ENCODE results near the gene SCN9A. TPM values are rescaled to one million over a fixed set of nuclear protein-coding genes. Genes with fewer than 3 reads are reported as not detected.
"Not testable (repeated sequence)": the region's sequence is repeated elsewhere in the genome, so short reads cannot be mapped to it uniquely, and the experiment has no call there.

Gene SCN9A
- total RNA-seq, 2 experiments from 2014 or later, result 0.48 to 0.52 TPM

DNA sequence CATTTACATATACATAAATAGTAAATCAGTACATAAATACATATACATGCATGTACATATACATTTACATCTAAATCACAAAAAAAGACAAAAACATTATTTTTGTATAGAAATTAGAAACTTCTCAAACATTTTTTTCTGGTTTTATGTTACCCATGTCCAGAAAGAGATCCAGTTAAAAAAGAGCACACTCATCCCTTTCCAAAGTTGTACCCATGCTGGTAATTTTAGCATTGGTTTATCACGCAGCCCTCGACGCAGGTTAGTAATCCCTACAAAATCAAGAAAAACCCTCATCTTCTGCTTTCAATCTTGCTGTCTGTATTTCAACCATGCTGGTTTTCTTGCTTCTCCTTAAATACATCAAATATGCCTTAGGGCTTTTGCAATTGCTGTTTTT lies 10.5 kb downstream of the SCN9A start:
- Mint-ChIP-seq H3K27ac (no peak overlapping the region), H3K9me3 (no peaks in the 10 kb centered on the region), H3K36me3 (ENCODE audit: low read depth) (no peaks in the 10 kb centered on the region), H3K4me1 (no peaks in the 10 kb centered on the region), H3K4me3 (no peak overlapping the region), H3K27me3 (peaks cover 2% of the 10 kb centered on the region)
- POLR2A ChIA-PET, result no interaction called here
- CTCF ChIA-PET, result no interaction called here
- no peak for DNase-seq

DNA sequence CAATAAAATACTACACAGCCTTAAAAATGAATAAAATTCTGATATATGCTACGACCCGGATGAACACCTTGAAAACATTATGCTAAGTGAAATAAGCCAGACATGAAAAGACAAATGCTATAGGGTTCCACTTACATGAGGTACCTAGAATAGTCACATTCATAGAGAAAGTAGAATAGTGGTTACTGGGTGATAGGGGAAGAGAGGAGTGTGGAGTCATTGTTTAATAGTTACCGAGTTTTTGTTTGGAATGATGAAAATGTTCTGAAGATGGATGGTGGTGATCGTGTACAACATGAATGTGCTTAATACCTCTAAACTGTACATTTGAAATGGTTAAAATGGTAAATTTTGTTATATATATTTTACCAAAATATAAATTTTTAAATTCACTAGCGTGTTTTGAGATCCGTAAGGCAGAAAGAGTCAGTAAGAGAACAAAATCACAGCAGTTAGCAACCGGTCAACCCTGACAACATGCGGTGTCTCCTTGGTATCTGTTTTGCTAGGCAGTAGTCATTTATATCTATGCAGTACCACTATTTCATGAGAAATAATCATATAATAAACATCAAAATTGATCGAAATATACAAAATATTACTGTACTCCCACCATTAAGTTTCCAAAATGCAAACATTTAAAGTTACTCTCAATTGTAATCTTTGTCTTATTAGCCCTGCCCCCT lies 11.1 kb downstream of the SCN9A start:
- DNase-seq, result no peak
- H3K36me3 Mint-ChIP-seq (ENCODE audit: low read depth), result no peaks in the 10 kb centered on the region
- no peak overlapping the region for H3K27ac Mint-ChIP-seq
- no peak overlapping the region for H3K4me3 Mint-ChIP-seq
- H3K4me1 Mint-ChIP-seq, result no peaks in the 10 kb centered on the region
- H3K9me3 Mint-ChIP-seq, result no peaks in the 10 kb centered on the region
- ChIA-PET CTCF (no interaction called here), POLR2A (no interaction called here)
- H3K27me3 Mint-ChIP-seq, result peaks cover 2% of the 10 kb centered on the region

- H3K9me3 Mint-ChIP-seq, result no peaks in the 10 kb centered on the region
- H3K27me3 Mint-ChIP-seq, result peaks cover 2% of the 10 kb centered on the region
- CTCF ChIA-PET, result interaction anchor here (0.6 kb wide), 1 partner anchor 1822 kb away, joined by 4 read pairs; no protein-coding TSS in a partner anchor
- no peaks in the 10 kb centered on the region for H3K36me3 Mint-ChIP-seq (ENCODE audit: low read depth)
- H3K4me1 Mint-ChIP-seq, result no peaks in the 10 kb centered on the region
- H3K27ac Mint-ChIP-seq, result no peak overlapping the region
- POLR2A ChIA-PET, result no interaction called here
- DNase-seq, result no peak
- no peak overlapping the region for H3K4me3 Mint-ChIP-seq
Observed at GRCh38 chr2:166361351-166362153, 14.2 kb downstream of the SCN9A start.

GRCh38 chr2:166360906-166361305 lies 14.8 kb downstream of the SCN9A start:
- Mint-ChIP-seq H3K4me3 (no peak overlapping the region), H3K4me1 (no peaks in the 10 kb centered on the region), H3K9me3 (no peaks in the 10 kb centered on the region), H3K27ac (no peak overlapping the region), H3K27me3 (peaks cover 2% of the 10 kb centered on the region), H3K36me3 (ENCODE audit: low read depth) (no peaks in the 10 kb centered on the region)
- POLR2A ChIA-PET, result no interaction called here
- no peak for DNase-seq
- CTCF ChIA-PET, result interaction anchor here (0.6 kb wide), 1 partner anchor 1821 kb away, joined by 4 read pairs; no protein-coding TSS in a partner anchor

DNA sequence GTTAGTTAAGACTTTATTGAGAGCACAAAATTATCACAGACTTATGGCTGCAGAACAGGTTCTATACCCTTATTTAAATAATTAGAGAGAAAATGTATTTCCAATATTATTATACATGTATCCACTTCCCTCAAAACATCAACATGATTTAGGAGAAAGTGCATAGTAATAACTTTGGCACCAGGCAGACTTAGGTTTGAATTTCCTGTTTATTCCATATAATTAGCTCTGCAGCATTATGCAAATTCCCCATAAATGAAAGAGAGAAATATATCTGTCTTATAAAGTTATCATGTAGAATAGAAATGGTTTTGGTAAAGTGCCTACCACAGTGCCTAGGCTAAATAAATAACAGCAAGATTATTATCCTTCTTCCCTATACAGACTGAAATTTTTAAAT lies 15.3 kb downstream of the SCN9A start:
- ChIA-PET CTCF (no interaction called here), POLR2A (no interaction called here)
- H3K9me3 Mint-ChIP-seq, result no peaks in the 10 kb centered on the region
- no peaks in the 10 kb centered on the region for H3K36me3 Mint-ChIP-seq (ENCODE audit: low read depth)
- H3K27ac Mint-ChIP-seq, result no peak overlapping the region
- no peaks in the 10 kb centered on the region for H3K4me1 Mint-ChIP-seq
- DNase-seq, result no peak
- no peak overlapping the region for H3K4me3 Mint-ChIP-seq
- no peaks in the 10 kb centered on the region for H3K27me3 Mint-ChIP-seq

GRCh38 chr2:166357950-166358321 lies 17.8 kb downstream of the SCN9A start:
- POLR2A ChIA-PET; H3K27me3 Mint-ChIP-seq; H3K27ac Mint-ChIP-seq; H3K36me3 Mint-ChIP-seq (ENCODE audit: low read depth); H3K4me3 Mint-ChIP-seq; H3K9me3 Mint-ChIP-seq; CTCF ChIA-PET; DNase-seq; H3K4me1 Mint-ChIP-seq: not testable (repeated sequence)

DNA sequence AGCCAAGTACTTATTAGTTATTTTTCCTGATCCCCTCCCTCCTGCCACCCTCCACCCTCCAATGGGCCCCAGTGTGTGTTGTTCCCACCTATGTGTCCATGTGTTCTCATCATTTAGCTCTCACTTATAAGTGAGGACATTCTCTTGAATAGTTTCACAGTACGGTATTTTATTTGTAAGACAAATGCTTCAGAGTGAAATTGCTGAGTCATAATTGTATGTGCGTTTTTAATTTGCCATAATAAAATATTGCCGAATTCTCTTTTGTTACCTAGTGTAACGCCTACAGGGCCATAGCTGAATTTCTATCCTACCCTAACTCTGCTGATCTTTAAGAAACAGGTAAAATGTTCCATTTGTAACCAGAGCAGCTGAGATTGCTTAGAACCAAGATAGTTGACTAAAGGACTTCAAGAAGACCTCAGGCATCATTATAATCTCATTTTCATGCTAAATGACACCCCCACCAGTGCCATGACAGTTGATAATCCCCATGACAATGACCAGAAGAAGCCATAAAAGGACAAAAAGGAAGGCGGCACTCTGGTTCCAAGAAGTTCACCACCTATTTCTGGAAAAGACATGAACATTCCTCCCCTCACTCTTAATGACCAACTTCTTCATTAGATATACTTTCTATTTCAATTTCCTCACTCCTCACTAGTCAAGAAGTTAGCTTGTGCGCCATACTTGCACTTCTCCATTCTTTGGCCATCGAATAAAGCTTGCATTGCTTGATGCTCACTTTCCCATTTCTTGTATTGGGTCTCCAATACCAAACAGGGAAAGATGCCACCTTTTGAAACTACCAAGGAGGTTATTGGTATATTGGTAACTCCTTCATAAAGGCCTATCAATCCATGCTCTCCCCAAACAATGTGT lies 18.4 kb downstream of the SCN9A start:
- no peak for DNase-seq
- no peaks in the 10 kb centered on the region for H3K27me3 Mint-ChIP-seq
- ChIA-PET POLR2A (no interaction called here), CTCF (no interaction called here)
- no peaks in the 10 kb centered on the region for H3K4me1 Mint-ChIP-seq
- no peak overlapping the region for H3K27ac Mint-ChIP-seq
- no peak overlapping the region for H3K4me3 Mint-ChIP-seq
- no peaks in the 10 kb centered on the region for H3K36me3 Mint-ChIP-seq (ENCODE audit: low read depth)
- H3K9me3 Mint-ChIP-seq, result no peaks in the 10 kb centered on the region

DNA sequence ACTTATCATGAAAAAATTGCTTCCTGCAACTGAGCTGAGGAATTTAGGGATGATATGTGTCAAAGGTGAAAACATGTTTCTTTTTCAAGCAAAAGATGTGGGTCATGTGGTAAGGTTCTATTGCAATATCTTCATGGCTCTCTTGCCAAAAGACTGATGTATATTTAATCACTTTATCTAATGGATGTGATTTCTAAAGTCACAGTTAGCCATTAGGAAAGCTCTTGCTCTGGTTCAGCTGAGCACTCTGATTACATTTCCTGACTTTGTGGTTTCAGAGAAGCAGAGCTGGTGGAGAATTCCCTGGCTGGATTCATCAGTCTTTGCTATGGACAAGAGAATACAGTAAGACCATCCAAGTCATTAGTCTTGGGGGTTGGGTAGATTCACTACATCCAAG lies 24.4 kb downstream of the SCN9A start:
- H3K4me1 Mint-ChIP-seq, result no peaks in the 10 kb centered on the region
- no peaks in the 10 kb centered on the region for H3K9me3 Mint-ChIP-seq
- H3K4me3 Mint-ChIP-seq, result no peak overlapping the region
- DNase-seq, result no peak
- H3K36me3 Mint-ChIP-seq (ENCODE audit: low read depth), result no peaks in the 10 kb centered on the region
- ChIA-PET POLR2A (no interaction called here), CTCF (no interaction called here)
- H3K27ac Mint-ChIP-seq, result no peak overlapping the region
- H3K27me3 Mint-ChIP-seq, result no peaks in the 10 kb centered on the region

DNA sequence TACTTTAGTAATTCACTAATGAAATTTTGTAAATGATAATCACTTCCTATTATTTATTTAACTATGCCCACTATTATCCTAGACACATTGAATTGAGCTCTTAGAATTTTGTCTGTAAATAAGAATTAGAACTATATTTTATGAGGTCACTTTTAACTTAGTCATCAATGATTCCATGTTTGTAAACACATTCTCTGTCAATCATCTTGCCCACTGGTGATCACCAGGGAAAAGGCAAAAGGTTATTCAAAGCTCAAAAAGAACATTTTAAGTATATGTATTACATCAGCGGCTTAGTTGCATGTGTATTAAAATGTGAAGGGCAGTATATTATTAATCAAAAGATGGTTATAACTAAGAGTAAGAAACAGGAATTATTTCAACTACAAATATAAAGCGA lies 25.2 kb downstream of the SCN9A start:
- Mint-ChIP-seq H3K4me1 (no peaks in the 10 kb centered on the region), H3K27me3 (no peaks in the 10 kb centered on the region), H3K27ac (no peak overlapping the region), H3K4me3 (no peak overlapping the region), H3K9me3 (no peaks in the 10 kb centered on the region), H3K36me3 (ENCODE audit: low read depth) (no peaks in the 10 kb centered on the region)
- POLR2A ChIA-PET, result no interaction called here
- CTCF ChIA-PET, result no interaction called here
- no peak for DNase-seq

DNA sequence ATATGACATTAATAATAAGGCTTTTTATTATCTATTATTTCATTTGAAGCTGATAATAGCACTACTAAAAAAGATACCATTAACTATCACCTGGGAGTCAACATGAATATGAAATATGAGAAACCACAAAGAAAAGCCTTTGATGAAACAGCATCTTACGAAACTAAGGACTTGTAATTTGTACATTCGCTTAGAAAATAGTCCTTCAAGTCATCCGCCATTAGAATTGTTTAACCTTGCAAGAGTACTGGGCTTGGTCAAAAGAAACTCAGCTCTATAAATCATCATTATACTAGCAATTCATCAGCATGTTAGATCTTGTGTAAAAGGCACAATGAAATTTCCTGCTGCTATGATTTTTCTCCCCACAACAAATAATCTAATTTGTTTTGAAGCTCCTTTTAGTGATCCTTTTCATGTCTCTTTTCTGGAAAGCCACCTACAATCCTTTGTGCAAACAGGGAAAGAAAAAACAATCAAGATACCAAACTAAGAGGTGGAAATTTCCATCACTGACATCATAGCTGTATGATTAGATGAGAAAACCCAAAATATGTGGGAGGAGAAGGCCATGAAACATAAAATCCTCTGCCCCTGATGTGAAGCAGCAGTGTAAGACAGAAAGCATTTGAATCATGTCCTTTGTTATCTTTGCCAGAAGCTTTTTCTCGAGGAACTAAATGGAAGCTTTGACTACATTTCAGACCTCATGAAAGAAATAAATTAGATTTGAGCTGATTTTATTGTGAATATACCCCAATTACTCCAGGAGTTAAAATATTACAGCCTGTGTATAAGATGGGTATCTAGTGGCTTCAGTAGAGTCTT lies 31.2 kb downstream of the SCN9A start:
- ChIA-PET CTCF (no interaction called here), POLR2A (no interaction called here)
- no peak for DNase-seq
- Mint-ChIP-seq H3K36me3 (ENCODE audit: low read depth) (no peaks in the 10 kb centered on the region), H3K27ac (no peak overlapping the region), H3K9me3 (no peaks in the 10 kb centered on the region), H3K4me3 (no peak overlapping the region), H3K27me3 (no peaks in the 10 kb centered on the region), H3K4me1 (no peaks in the 10 kb centered on the region)

DNA sequence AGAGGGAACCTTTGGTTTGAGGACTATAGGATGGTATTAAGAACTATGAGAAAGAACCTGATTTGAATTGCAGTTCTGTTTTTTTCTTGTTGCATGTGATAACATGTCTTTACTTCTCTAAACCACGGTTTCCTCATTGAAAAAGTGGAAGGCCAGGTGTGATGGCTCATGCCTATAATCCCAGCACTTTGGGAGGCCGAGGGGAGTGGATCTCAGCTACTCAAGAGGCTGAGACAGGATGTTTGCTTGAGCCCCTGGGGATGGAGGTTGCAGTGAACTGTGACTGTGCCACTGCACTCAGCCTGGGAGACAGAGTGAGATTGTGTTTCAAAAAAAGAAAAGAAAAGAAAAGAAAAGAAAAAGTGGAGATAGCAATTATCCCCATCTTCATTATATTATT lies 32.3 kb downstream of the SCN9A start:
- H3K4me1 Mint-ChIP-seq, result no peaks in the 10 kb centered on the region
- H3K27me3 Mint-ChIP-seq, result no peaks in the 10 kb centered on the region
- H3K4me3 Mint-ChIP-seq, result no peak overlapping the region
- CTCF ChIA-PET, result no interaction called here
- H3K27ac Mint-ChIP-seq, result no peak overlapping the region
- no peaks in the 10 kb centered on the region for H3K9me3 Mint-ChIP-seq
- POLR2A ChIA-PET, result no interaction called here
- DNase-seq, result no peak
- no peaks in the 10 kb centered on the region for H3K36me3 Mint-ChIP-seq (ENCODE audit: low read depth)

GRCh38 chr2:166341426-166341825 lies 34.3 kb downstream of the SCN9A start:
- Mint-ChIP-seq H3K27me3 (no peaks in the 10 kb centered on the region), H3K9me3 (no peaks in the 10 kb centered on the region)
- POLR2A ChIA-PET, result no interaction called here

More at GRCh38 chr2:166341426-166341825, 34.3 kb downstream of the SCN9A start:
- no peaks in the 10 kb centered on the region for H3K4me1 Mint-ChIP-seq
- DNase-seq, result no peak
- no peak overlapping the region for H3K27ac Mint-ChIP-seq
- CTCF ChIA-PET, result no interaction called here
- H3K36me3 Mint-ChIP-seq (ENCODE audit: low read depth), result no peaks in the 10 kb centered on the region
- no peak overlapping the region for H3K4me3 Mint-ChIP-seq
